GM13976 (cell line): Measurements from ENCODE around the gene SPIRE1.

Source experiments
- DNase-seq: peaks from one replicate; pipeline ENCODE4 v3.0.0; 2012; ENCODE audit warnings: low spot score
- in situ Hi-C: fragments of 300-500 bp; cut with MboI; formaldehyde crosslinking; loops from one replicate; pipeline ENCODE4 v1.12.0; 2022; ENCODE audit warnings: low sequenced_read_pairs, mixed read lengths, inconsistent platforms; ENCODE audit not compliant: unreplicated experiment
- TF ChIP-seq, protein P1 (sequence below): IDR thresholded peaks from 2 replicates; pipeline ENCODE4 v1.5.1; 2012; ENCODE audit warnings: borderline replicate concordance, mild to moderate bottlenecking; ENCODE audit not compliant: insufficient read depth; ENCODE audit errors: extremely low read depth, missing control alignments, control extremely low read depth

The SPIRE1 gene

DNA sequence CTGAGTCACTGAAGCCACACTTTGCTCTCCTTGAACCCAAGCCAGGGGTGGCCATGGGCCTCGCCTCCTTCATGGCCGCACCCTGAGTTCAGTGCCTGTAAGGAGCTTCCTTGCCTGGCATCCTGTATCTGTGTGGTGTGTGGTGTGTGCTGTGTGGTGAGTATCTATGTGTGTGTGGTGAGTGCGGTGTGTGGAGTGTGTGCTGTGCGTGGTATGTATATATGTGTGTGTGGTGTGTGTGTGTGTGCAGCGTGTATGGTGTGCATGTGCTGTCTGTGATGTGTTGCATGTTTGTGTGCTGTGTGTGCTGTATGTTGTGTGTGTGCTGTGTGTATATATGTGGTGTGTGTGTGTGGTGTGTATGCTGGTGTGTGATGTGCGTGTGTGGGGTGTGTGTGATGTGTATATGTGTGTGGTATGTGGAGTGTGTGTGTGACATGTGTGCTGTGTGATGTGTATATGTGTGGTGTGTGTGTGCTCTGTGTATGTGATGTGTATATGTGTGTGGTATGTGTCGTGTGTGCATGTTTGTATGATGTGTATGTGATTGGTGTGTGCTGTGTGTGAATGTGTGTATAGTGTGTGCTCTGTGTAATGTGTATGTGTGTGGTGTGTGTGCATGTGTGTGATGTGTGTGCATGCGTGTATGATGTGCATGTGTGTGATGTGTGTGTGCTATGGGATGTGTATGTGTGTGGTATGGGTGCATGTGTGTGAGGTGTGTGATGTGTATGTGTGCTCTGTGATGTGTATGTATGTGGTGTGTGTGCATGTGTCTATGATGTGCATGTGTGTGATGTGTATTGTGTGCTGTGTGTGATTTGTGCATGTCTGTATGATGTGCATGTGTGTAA lies 227.5 kb downstream of the SPIRE1 start:
- in situ Hi-C loops: no loop called here
- DNase-seq: no peak
- TF ChIP-seq, protein P1, sequence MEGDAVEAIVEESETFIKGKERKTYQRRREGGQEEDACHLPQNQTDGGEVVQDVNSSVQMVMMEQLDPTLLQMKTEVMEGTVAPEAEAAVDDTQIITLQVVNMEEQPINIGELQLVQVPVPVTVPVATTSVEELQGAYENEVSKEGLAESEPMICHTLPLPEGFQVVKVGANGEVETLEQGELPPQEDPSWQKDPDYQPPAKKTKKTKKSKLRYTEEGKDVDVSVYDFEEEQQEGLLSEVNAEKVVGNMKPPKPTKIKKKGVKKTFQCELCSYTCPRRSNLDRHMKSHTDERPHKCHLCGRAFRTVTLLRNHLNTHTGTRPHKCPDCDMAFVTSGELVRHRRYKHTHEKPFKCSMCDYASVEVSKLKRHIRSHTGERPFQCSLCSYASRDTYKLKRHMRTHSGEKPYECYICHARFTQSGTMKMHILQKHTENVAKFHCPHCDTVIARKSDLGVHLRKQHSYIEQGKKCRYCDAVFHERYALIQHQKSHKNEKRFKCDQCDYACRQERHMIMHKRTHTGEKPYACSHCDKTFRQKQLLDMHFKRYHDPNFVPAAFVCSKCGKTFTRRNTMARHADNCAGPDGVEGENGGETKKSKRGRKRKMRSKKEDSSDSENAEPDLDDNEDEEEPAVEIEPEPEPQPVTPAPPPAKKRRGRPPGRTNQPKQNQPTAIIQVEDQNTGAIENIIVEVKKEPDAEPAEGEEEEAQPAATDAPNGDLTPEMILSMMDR: no peak

DNA sequence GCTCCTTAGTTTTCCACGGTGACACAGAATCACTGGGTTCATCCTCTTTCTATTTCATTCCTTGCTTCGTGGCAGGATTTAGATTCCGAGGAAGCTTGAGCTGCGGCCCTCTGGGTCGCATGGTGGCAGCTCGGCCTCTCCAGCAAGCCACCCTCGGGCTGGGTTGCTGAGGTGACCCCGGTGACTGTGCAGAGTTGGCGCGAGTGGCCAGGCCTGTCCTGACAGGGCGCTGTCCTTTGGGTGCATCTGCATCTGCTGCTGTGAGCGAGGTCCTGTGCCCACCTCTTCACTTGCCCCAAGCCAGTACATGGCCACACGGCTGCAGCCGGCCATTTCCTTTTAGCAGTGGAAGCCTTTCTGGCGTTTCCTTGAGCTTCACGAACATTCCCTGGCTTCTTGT lies 228.4 kb downstream of the SPIRE1 start:
- in situ Hi-C loops: no loop called here
- DNase-seq: no peak
- TF ChIP-seq, protein P1: no peak

DNA sequence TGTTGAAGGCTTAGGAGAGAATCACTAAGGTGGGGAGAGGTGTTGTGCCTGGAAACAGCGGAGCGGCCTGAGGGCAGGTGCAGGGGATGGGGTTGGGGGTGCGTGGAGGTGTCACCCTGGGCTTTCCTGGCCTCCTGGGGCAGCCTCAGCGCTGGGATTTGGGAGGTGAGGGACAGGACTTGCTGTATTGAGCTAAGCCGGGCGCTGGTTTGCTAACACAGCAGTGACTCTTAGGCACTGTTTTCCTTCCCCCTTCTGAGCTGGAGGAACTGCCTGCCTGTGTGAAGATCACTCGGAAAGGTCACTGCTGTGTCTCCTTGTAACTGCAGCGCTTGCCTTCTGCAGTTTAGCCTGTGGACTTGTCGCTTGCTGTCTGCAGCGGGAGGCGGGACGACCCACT lies 229.0 kb downstream of the SPIRE1 start:
- in situ Hi-C loops: no loop called here

DNA sequence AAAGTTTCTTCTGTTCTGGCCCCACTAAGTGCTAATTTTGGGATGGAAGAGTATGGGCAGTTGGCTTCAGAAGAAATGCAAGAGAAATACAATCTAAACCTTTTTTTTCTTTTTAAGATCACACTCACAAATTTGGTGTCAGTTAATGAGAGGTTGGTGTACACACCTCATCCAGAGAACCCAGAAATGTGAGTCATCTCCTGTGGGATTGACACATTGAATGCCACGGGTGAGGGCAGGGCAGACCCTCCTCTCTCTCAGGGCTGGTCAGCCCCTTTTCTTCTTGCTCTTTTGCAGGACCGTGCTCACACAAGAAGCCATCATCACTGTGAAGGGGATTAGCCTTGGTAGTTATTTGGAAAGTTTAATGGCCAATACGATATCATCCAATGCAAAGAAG lies 231.0 kb downstream of the SPIRE1 start:
- in situ Hi-C loops: no loop called here
- TF ChIP-seq, protein P1: no peak
- no peak for DNase-seq

More for the DNA sequence above, 229.0 kb downstream of the SPIRE1 start:
- TF ChIP-seq, protein P1: no peak
- no peak for DNase-seq

DNA sequence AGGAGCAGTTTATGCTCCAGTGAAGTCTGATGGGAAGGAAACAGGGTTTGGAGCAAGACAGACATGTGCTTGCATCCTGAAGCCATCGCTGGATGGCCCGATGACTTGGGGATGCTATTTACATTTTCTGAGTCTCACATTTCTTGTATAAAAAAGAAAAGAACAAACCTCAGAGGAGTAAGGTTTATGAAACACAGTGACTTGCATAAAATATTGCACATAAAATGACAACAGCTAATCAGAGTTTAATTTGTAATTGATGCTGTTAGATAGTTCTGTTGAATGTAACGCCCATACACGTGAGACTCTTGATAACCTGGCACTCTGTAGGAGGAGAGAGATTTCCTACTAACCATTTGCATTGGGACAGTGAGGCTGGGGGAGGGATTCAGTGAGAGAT lies 233.7 kb downstream of the SPIRE1 start:
- no peak for DNase-seq
- in situ Hi-C loops: no loop called here
- TF ChIP-seq, protein P1: no peak

DNA sequence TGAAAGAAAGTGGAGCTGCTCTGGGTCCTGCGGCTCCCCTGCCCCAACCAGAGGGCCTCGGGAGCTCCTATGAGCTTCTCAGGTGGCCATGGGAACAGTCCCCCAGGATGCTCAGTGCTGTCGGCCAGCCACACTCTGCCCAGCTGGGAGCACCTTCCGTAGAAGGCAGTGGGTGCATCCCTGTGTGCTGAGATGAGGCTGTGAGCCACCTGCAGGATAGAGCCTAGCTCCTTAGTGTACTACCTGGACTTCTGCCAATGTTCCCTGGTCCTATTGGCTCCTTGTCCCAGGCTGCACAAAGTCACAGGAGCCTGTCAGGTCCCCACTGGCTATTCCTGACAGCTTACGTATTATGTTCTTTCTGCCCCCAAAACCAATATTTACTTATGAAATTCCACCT lies 234.1 kb downstream of the SPIRE1 start:
- no peak for DNase-seq
- TF ChIP-seq, protein P1: no peak
- in situ Hi-C loops: no loop called here
